ENCODE measurements around the gene CLC. TPM values are rescaled to one million over a fixed set of nuclear protein-coding genes. Genes with fewer than 3 reads are reported as not detected.
"Not testable (repeated sequence)": the region's sequence is repeated elsewhere in the genome, so short reads cannot be mapped to it uniquely, and the experiment has no call there.

The CLC gene
- total RNA-seq, 3 donors from 2014 or later: 1.2 TPM; not detected in 2

DNA sequence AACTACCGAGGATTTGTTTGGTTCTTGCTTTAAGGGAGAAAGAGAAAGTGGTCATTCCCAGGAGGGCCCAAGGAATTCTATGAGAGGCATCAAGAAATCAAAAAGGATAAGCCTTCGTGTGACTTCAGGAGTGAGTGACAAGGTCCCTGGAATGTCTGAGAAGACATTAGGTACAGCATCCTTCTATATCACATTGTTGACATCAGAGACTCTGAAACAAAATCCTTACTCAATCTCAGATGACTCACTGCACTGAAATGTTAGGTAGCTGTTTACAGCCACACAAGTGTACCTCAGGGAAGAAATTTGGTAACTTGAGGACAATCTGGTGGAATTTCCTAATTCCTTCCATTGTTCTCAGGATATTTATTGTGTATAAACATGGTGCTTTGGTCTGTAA, 41.4 kb downstream of the CLC start:
- Histone ChIP-seq H3K9me3 (no peaks in the 10 kb centered on the region), H3K4me1 (ENCODE audit: low read depth) (no peaks in the 10 kb centered on the region), H3K36me3 (ENCODE audit: low read depth) (no peaks in the 10 kb centered on the region), H3K4me3 (no peak overlapping the region)
- intact Hi-C loops (cut with DNase I, micrococcal nuclease): no loop called here
- ATAC-seq (no peak), DNase-seq (no peak)
- TF ChIP-seq, protein P1, sequence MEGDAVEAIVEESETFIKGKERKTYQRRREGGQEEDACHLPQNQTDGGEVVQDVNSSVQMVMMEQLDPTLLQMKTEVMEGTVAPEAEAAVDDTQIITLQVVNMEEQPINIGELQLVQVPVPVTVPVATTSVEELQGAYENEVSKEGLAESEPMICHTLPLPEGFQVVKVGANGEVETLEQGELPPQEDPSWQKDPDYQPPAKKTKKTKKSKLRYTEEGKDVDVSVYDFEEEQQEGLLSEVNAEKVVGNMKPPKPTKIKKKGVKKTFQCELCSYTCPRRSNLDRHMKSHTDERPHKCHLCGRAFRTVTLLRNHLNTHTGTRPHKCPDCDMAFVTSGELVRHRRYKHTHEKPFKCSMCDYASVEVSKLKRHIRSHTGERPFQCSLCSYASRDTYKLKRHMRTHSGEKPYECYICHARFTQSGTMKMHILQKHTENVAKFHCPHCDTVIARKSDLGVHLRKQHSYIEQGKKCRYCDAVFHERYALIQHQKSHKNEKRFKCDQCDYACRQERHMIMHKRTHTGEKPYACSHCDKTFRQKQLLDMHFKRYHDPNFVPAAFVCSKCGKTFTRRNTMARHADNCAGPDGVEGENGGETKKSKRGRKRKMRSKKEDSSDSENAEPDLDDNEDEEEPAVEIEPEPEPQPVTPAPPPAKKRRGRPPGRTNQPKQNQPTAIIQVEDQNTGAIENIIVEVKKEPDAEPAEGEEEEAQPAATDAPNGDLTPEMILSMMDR (IDR thresholded peaks at IDR 0.05): no peak

DNA sequence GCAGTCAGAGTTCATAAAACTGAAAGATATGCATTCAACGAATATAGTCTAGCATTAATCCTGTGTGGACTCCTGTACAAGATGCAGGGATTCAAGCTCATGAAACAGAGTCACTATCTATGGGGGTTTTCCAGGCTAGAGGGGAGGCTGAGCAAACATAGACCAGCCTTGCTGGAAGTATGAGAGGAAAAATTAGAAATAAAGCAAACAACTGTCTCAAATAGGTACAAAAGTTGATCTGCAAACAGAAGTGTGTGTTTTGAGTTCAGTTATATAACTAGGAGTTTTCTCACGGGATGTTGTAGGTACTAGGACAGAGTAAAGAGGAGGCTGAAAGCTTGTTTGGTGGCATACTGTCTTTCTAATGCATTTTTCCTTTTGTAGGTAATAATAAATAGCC, 42.1 kb downstream of the CLC start:
- intact Hi-C loops (cut with DNase I, micrococcal nuclease): no loop called here
- H3K4me1 ChIP-seq (ENCODE audit: low read depth): no peaks in the 10 kb centered on the region
- no peaks in the 10 kb centered on the region for H3K9me3 ChIP-seq
- no peaks in the 10 kb centered on the region for H3K36me3 ChIP-seq (ENCODE audit: low read depth)
- ATAC-seq (no peak), DNase-seq (no peak)
- H3K4me3 ChIP-seq: no peak overlapping the region
- TF ChIP-seq, protein P1 (IDR thresholded peaks at IDR 0.05): no peak

DNA sequence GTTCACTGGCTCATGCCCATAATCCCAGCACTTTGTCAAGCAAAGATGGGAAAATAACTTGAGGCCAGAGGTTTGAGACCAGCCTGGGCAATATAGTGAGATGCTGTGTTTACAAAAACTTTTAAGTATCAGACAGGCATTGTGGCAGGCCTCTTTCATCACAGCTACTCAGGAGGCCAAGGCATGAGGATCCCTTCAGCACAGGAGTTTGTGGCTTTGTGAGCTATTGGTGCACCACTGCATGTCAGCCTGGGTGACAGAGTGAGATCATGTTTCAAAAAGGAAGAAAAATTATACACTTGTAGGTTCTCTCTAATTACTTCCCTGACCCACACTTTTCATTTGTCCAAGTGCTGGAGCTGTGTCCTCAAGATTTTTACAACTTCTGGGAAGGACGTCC, 45.0 kb downstream of the CLC start:
- no peak overlapping the region for H3K4me3 ChIP-seq
- ATAC-seq (no peak), DNase-seq (no peak)
- H3K36me3 ChIP-seq (ENCODE audit: low read depth): no peaks in the 10 kb centered on the region
- no peaks in the 10 kb centered on the region for H3K4me1 ChIP-seq (ENCODE audit: low read depth)
- H3K9me3 ChIP-seq: peaks cover 6% of the 10 kb centered on the region
- intact Hi-C loops (cut with DNase I, micrococcal nuclease): no loop called here
- TF ChIP-seq, protein P1 (IDR thresholded peaks at IDR 0.05): no peak

DNA sequence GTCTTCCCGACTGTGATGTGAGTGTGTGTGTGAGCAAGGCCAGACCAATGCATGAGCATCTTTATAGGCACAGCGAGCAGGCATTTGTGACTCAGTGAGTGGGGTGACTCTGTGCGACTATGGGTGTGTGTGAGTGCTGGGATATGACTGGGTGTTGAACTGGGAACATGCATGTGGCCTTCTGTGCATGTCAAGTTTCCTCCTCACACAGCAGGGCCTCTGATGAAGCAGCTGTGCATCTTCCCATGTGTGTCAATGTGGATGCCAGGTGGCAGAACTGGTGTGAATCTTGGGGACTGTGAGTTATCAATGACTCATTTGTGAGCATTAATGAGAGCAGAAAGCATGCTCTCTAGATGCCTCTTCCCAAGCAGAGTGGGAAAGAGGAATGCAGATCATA, 45.7 kb downstream of the CLC start:
- Histone ChIP-seq H3K9me3 (peaks cover 6% of the 10 kb centered on the region), H3K4me1 (ENCODE audit: low read depth) (no peaks in the 10 kb centered on the region), H3K36me3 (ENCODE audit: low read depth) (no peaks in the 10 kb centered on the region), H3K4me3 (no peak overlapping the region)
- DNase-seq: no peak
- ATAC-seq: no peak
- intact Hi-C loops (cut with DNase I, micrococcal nuclease): no loop called here
- TF ChIP-seq, protein P1 (IDR thresholded peaks at IDR 0.05): no peak

DNA sequence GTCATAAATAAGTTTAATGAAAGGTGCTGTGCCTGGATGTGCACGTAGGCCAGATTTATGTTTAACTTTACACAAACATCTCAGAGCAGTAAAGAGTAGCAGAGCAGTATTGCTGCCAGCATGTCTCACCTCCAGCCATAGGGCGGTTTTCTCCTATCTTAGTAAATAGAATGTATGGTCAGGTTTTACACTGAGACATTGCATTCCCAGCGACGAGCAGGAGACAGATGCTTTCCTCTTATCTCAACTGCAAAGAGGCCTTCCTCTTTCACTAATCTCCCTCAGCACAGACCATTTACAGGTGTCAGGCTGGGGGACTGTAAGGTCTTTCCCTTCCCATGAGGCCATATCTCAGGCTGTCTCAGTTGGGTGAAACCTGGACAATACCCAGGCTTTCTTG, 49.2 kb downstream of the CLC start:
- intact Hi-C loops (cut with DNase I, micrococcal nuclease); H3K9me3 ChIP-seq; DNase-seq; H3K36me3 ChIP-seq (ENCODE audit: low read depth); ATAC-seq; H3K4me3 ChIP-seq; H3K4me1 ChIP-seq (ENCODE audit: low read depth): not testable (repeated sequence)

DNA sequence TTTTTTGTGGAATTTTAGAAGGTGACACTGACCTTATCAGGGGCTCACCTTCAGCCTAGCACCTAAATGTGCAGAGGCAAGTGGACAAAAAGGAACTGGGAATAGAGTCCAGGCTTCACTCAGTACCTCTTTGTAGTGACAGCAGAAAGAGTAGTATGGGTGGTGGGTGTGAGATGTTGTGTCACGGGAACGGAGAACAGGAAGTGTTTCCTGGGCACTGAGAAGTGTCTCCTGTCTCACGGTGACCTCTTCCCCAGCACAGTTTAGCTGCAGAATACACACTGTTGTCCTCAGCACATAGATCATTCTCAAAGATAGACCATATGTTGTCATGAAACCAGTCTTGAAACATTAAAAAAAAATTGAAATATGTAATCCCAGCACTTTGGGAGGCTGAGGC, 51.1 kb downstream of the CLC start:
- Histone ChIP-seq H3K9me3 (peaks cover 6% of the 10 kb centered on the region), H3K4me1 (ENCODE audit: low read depth) (no peaks in the 10 kb centered on the region), H3K36me3 (ENCODE audit: low read depth) (no peaks in the 10 kb centered on the region), H3K4me3 (no peak overlapping the region)
- no peak for DNase-seq
- TF ChIP-seq, protein P1 (IDR thresholded peaks at IDR 0.05): no peak
- intact Hi-C loops (cut with DNase I, micrococcal nuclease): no loop called here
- ATAC-seq: no peak
